CD4-positive, alpha-beta T cell treated with Interleukin-15 for 4 hours (primary cell): ENCODE measurements around the gene PGBD5.

ENCODE experiments used
- DNase-seq: peaks from one replicate; pipeline ENCODE4 v3.0.0-alpha.2; 2020; ENCODE audit warnings: low spot score

PGBD5 gene

DNA sequence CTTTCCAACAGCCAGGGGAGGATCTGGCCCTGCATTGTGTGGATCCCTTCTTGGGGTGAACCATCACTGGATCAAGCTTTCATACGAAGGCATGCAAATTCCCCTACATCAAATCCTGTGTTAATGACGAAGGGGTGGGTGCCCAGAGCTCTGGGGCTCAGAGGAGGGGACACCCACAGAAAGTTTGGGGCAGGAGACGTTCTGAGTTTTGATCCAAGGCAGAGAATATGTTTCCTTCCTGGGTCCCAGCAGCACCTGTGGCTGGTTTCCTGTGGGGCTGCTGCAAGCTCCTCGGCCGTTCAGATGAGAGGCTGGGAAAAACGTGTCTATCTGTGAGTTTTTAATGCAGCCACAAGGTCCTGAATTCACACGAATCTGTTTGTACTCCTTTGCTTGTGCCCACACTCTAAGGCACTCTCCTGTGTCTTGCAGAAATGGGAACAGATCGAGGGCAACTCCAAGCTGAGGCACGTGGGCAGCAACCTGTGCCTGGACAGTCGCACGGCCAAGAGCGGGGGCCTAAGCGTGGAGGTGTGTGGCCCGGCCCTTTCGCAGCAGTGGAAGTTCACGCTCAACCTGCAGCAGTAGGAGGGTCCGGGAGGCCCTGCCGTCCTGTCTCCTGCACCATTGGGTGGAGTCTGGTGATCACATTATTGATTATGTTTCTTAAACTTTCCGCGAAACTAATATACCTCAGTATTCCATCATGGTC is 147.1 kb downstream of the PGBD5 start:
- DNase-seq = no peak

DNA sequence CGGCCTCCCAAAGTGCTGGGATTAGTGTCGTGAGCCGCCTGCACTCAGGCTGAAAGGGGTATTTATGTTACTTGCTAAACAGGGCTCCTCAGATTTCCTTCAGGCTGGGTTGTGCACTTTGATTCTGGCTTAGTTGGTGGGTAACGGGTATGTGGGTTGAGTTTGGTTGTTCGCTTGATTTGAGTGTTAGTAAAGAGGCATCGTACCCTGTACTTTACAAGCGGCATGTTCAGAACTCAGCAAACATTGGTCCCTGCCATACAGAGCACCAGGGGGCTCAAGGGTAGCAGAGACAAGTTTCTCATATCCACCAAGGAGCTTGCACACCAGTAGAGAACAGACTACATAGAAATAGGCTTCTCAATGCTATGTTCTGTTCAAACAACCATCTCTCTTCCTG is 147.8 kb downstream of the PGBD5 start:
- DNase-seq = no peak

DNA sequence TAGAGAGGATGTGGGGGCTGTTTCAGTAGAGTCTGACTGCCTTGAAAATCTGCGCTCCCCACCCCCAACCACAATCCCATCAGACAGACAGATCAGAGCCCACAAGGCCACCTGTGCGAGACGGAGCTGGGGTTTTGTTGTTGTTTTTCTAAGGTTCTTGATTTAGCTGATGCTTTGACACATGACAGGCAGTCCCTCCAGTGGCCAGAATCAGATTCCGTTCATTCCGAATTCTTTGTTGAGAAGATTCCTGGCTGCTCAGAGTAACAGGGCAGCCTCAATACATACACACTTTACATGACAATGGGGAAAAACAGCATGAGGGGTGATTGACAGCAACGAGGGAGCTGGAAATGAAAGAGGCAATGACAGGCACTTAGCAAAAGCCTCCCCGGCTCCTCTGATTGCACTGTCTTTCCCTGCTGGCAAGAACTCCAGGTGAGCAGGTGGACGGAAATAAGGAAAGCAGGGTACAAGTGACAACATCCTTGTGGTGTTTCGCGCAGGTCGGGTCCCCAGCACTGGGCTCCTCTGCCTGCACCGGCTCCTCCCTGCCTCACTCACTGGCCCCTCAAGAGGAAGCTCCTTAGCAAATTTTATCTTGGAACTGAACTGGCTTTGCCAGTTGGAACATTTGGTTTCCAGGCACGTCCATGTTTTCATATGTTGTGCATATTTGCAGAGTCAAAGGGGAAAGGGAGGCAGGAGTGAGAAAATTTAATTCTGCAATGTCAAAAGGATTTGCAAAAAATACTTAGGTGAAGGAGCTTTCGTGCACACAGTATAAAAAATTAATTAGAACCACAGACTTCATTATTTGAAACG is 148.7 kb downstream of the PGBD5 start:
- DNase-seq = no peak

DNA sequence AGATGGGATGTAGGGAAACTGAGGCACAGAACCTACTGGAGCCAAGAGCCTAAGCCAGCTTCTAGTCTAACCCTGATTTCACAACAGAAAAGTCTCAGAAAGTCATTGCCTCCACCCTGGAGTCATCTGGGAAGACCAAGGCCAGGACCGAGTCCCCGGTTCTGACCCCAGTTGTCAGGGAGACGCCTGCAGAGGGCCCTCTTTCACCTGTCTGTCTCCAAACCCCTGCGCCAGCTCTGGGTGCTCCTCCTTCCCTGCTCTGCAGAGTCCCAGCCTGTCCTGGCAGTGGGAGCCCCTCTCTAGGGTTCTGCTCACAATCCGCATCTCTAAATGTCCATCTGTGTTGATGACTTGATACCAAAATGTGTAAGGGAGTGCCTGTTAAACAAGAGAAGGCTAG is 149.7 kb downstream of the PGBD5 start:
- no peak for DNase-seq

DNA sequence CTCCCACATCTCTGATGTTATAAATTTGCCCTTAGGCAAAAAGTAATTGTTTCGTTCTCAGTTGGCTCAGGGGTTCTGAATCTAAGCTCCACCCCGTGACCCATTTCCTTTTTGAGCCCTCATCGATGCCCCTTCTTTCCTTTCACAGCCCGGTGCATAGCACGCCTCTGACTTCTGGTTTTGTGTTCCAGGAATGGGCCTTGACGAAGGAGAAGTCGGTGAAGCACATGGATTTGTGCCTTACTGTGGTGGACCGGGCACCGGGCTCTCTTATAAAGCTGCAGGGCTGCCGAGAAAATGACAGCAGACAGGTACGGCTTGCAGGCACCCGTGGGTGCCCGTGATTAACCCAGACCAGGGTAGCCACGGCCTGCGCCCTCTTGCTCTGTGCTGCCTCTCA is 151.9 kb downstream of the PGBD5 start:
- no peak for DNase-seq

DNA sequence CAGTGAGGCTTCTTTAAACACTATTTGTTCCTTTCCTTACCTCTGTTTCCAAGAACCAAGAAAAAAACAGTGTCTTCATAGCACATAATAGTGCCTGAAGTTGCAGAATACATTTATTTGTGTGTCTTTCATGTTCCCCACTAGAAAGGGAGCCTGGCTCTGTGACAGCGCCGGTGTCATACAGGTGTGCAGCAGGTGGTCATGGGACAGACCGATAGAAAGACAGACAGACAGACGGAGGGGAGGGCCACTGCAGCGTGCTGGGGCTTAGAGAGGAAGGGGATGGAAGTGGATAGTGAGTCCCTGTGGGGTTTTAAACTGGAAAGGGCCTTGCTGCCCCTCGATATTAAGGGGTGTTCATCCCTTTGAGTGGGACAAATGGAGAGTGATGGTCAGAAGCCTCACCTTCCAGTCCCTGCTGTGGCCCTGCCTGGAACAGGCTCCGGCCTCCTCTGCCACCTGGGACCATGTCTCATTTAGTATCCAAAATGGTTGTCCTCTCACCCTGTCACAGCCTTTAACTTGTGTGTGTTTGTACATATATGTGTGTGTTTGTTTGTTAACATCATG is 152.9 kb downstream of the PGBD5 start:
- DNase-seq = no peak

DNA sequence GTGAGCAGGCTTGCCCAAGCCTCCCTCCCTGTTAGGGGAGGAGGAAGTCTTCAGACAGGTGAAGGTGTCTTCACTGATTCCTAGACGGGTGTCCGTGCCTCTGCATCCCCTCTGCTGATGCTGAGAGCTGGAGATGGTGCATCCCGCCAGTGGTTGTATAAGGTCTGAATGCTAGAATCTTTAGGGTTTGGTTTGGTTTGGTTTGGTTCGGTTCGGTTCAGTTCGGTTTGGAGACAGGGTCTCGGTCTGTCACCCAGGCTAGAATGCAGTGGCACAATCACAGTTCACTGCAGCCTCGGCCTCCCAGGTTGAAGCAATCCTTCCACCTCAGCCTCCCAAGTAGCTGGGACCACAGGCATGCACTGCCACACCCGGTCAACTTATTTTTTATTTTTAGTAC is 153.6 kb downstream of the PGBD5 start:
- DNase-seq = no peak

DNA sequence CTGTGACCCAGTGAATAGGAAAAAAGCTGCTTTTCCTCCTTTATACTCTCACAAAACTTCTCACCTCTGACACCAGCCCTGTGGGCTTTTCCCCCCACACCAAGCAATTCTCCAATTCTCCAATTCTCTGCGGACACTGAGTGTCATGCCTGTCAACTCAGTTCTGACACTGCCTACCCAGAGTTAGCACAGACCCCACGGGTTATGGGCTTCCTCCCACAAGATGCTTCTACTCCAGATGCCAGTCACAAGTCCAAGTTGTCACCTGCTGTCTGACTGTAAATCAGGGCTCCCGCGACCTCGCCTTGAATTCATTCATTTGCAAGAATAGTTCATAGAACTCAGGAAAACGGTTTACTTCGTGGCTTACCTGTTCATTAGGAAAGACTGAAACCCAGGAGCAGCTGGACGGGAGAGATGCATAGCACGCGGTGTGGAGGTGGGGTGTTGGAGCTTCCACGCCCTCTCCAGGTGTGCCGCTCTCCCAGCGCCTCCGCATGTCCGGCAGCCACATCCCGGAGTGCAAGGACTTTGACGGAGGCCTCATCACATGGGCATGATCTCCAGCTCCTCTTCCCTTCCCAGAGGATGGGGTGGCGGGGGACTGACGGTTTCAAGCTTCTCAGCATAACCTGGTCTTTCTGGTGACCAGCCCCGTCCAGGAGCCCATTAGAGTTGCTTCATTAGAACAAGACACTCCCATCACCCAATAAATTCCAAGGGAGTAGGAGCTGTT is 154.7 kb downstream of the PGBD5 start:
- DNase-seq = no peak

DNA sequence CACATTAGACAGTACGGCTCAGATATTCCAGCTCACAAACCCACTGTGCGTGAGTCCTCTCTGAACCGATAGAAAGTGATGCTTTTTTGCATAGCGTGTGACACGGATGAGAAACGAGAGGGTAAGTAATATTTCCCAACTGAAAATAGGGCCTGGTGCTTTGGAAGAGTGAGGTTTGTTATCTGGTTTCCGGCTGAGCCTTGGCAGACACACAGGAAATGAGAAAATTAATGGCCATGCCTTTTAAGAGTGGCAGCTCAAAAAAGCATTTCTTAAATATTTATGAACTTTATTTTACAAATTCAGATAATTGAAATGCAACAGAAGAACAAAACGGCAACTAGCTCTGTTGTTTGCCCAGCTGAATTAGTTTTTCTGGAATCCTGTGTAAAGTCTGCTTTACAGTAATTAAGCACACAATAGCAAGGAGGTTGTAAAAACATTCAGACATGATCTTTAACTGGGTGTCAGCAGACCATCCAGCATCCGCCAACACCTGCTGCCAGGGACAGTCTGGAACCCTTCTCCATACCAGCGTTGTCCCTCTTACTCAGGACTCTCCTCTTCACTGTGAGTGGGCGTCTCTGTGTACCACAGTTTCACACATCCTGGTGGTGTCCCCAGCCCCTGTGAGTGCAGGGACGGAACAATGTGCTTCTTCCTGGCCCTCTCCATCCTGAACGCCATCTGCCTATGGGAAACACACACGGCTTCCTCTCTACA is 155.4 kb downstream of the PGBD5 start:
- no peak for DNase-seq

DNA sequence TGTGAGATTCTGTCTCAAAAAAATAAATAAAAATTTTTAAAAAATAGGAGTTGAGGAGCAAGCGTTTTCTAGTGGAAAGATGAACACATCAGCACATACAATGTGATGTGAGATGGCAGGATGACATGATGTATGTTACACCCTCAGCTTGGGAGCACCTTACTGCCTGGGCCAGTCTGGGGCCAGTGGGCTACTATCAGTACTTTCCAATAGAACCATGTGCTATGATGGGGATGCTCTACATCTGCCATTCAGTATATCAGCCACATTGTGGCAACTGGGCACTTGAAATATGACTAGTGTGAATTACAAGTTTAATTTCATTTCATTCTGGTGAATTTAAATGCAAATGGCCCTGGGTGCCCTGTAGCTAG is 156.0 kb downstream of the PGBD5 start:
- DNase-seq = no peak

DNA sequence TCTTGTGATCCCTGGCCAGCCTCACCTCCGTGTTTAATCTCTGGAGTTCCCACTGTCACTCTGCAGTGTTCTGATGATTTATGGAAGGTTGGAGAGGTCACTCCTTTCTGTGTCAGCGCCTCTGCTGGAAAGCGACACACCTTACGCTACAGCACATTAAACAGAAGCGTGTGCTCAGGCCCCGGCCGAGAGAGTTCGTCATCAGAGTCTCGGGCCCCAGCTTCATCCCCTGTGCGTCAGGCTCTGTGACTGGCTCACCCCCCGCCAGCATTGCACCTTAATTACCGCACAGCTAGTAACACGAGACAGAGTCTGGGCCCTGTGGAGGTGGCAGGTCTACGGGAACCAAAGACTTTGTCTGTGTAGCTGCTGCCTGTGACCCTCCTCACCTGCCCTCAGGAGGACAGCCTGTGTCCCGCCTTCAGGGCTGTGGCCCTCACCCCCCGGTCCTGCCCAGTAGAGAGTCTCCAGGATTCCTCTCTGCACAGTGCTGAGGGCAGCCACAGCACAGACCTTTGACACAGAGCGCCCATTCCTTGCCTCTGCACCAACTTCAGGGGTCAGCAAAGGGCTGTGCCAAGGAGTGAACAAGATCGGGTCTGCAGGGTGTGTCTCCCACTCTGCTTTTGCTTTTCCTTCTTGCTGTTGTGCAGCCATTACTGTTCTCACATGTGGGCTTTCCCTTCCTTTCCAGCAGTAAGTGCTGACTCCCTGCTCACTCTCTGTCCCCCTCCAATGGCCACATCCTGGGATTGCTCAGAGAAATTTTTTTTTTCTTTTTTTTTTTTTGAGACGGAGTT is 157.6 kb downstream of the PGBD5 start:
- DNase-seq = no peak

DNA sequence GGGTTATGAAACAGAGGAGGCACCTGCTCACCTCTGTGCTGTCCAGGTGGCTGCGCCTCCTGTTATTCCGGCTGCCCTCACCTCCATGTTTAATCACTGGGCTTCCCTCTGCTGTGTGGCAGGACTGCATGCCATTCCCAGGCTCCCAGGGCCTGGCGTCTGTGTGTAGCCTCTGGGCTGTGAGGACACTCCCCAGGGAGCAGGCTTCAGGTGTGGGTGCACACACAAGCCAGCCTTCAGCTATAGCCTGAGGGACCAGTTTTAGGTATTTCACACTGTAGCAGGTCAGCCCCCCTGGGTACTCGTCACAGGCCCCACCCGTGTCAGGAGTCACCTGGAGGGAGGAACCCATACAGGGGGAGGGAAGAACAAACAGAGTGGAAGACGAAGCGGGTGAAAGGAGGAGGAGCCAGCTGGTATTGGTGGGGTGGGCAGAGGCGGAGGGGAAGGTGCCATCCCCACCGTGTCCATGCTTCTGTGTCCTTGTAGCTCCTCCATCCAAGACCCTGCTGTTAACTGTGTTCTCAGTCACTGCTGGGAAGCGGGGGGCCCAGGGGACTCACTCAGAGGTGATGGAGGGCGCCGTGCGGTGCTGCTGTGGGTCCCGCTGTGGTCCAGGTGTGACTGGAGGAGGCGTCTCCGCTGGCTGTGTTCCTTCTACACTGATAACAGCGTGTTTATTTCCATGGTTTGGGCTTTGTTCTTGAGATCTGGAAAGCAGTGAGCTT is 158.6 kb downstream of the PGBD5 start:
- no peak for DNase-seq

DNA sequence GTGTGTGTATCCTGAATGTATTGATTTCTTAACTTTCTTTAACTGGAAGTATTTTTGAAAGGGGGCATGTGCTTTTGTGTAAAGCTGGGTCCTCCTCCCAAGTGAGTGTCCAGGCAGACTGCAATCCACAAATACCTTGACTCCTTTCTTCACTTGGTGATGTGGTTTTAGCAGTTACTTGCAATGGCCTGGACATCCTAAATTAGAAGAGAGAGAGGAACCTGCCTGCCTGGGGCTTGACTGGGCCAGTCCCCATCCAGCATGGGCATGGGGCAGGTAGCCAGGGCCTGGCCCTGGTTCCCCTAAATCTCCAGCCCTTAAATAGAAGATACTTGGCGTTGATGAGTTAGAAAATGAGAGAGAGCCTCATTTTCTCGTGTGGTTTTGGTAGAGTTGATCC is 159.7 kb downstream of the PGBD5 start:
- DNase-seq = no peak

DNA sequence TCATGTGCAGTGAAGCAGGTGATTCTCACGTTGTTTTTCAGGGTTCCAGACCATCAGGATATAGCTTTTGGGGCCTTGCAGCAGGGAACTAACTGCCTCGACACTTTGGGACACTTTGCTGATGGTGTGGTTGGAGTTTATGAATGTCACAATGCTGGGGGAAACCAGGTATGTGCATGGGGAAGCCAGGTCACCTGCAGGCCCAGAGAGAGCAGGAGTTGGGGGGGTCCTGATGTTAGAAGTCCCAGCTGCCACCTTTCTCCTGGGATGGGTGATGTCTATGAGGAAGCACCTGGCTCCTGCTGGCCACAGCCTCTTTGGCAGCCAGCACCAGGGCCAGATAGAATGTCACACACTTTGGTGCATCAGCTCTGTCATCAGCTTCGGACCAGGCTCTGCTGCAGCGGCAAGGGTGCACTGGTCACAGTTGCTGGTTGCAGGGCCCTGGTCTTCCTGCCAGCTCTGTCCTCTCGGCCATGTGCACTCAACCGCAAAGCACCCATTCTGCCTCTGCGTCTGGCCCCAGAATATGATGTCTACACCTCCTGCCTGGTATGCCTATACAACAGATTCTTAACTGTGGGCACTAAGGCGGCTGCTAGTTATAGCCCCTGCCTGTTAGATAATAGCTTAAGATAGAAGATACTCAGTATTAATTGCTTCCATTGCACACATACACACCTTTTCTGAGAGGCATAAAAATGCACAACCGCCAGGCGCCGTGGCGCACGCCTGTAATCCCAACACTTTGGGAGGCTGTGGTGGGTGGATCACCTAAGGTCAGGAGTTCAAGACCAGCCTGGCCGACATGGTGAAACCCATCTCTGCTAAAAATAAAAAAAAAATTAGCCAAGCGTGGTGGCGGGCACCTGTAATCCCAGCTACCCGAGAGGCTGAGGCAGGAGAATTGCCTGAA is 160.7 kb downstream of the PGBD5 start:
- no peak for DNase-seq
